Liver (tissue), 9 donors: Measurements from ENCODE around the gene ULK2. TPM values are rescaled to one million over a fixed set of nuclear protein-coding genes. Genes with fewer than 3 reads are reported as not detected.

Experiments used
- DNase-seq: peaks from one replicate; pipeline ENCODE4 v3.0.0-alpha.2; 2017; ENCODE audit warnings: low spot score
- H3K27ac ChIP-seq, 2 donors: one replicate each; pipeline ENCODE4 v1.7.0; 2013; ENCODE audit warnings: inconsistent platforms in 2 of 2, low read length in 2 of 2, control low read depth in 1 of 2, low read depth in 1 of 2, mild to moderate bottlenecking in 1 of 2
- H3K27me3 ChIP-seq, 4 donors: one replicate each; pipeline versions ENCODE4 v1.6.1 to v1.7.0; 2013; ENCODE audit warnings: low read length in 3 of 4, inconsistent platforms in 1 of 4, mild to moderate bottlenecking in 1 of 4, moderate library complexity in 1 of 4; ENCODE audit not compliant: control insufficient read depth in 4 of 4, insufficient read depth in 4 of 4
- H3K36me3 ChIP-seq, 4 donors: one replicate each; pipeline versions ENCODE4 v1.6.1 to v1.7.0; 2013; ENCODE audit warnings: low read length in 3 of 4, mild to moderate bottlenecking in 3 of 4, low read depth in 1 of 4, moderate library complexity in 1 of 4; ENCODE audit not compliant: control insufficient read depth in 4 of 4, insufficient read depth in 3 of 4
- H3K4me1 ChIP-seq, 4 donors: one replicate each; pipeline versions ENCODE4 v1.6.1 to v1.7.0; 2013; ENCODE audit warnings: low read length in 3 of 4, mild to moderate bottlenecking in 3 of 4, moderate library complexity in 1 of 4; ENCODE audit not compliant: control insufficient read depth in 4 of 4, insufficient read depth in 4 of 4
- H3K4me3 ChIP-seq, 3 donors: one replicate each; pipeline versions ENCODE4 v1.6.1 to v1.7.0; 2013; ENCODE audit warnings: low read length in 3 of 3, control low read depth in 1 of 3, low read depth in 1 of 3, mild to moderate bottlenecking in 1 of 3
- H3K9ac ChIP-seq, 2 donors: one replicate each; pipeline ENCODE4 v1.7.0; 2013; ENCODE audit warnings: low read length in 2 of 2, mild to moderate bottlenecking in 2 of 2, moderate library complexity in 2 of 2, control low read depth in 1 of 2, low read depth in 1 of 2
- H3K9me3 ChIP-seq, 4 donors: one replicate each; pipeline versions ENCODE4 v1.6.1 to v1.7.0; 2013; ENCODE audit warnings: low read length in 3 of 4; ENCODE audit not compliant: control insufficient read depth in 4 of 4
- ATF3 ChIP-seq: IDR thresholded peaks from 2 replicates; pipeline ENCODE4 v1.6.1; 2016; ENCODE audit warnings: antibody characterized with exemption
- CTCF ChIP-seq: fragments of 150-350 bp; IDR thresholded peaks from 2 replicates; pipeline ENCODE4 v1.5.1; 2017; ENCODE audit warnings: improper control_type of control experiment, low read depth, low read length; ENCODE audit not compliant: missing input control
- FOXA1 ChIP-seq: IDR thresholded peaks from 2 replicates; pipeline ENCODE4 v1.6.1; 2016; ENCODE audit warnings: antibody characterized with exemption
- FOXA2 ChIP-seq: IDR thresholded peaks from 2 replicates; pipeline ENCODE4 v1.6.1; 2016; ENCODE audit warnings: antibody characterized with exemption
- GABPA ChIP-seq, 2 donors: IDR thresholded peaks in 1 of 2; conservative IDR thresholded peaks in 1 of 2; 2 replicates each; pipeline ENCODE4 v1.6.1; 2016; ENCODE audit warnings: antibody characterized with exemption in 2 of 2, mild to moderate bottlenecking in 1 of 2, moderate library complexity in 1 of 2
- HNF4A ChIP-seq, 2 donors: conservative IDR thresholded peaks; 2 replicates each; pipeline ENCODE4 v1.6.1; 2016; ENCODE audit warnings: antibody characterized with exemption in 2 of 2, mild to moderate bottlenecking in 2 of 2
- JUND ChIP-seq, 2 donors: IDR thresholded peaks; 2 replicates each; pipeline ENCODE4 v1.6.1; 2016; ENCODE audit warnings: antibody characterized with exemption in 2 of 2
- MAX ChIP-seq: IDR thresholded peaks from 2 replicates; pipeline ENCODE4 v1.6.1; 2016; ENCODE audit warnings: antibody characterized with exemption
- NR2F2 ChIP-seq: IDR thresholded peaks from 2 replicates; pipeline ENCODE4 v1.6.1; 2016; ENCODE audit warnings: antibody characterized with exemption
- RAD21 ChIP-seq, 2 donors: IDR thresholded peaks; 2 replicates each; pipeline ENCODE4 v1.6.1; 2016; ENCODE audit warnings: antibody characterized with exemption in 2 of 2, mild to moderate bottlenecking in 2 of 2
- SP1 ChIP-seq: IDR thresholded peaks from 2 replicates; pipeline ENCODE4 v1.6.1; 2018; ENCODE audit warnings: antibody characterized with exemption, mild to moderate bottlenecking
- TAF1 ChIP-seq: conservative IDR thresholded peaks from 2 replicates; pipeline ENCODE4 v1.6.1; 2016; ENCODE audit warnings: antibody characterized with exemption, mild to moderate bottlenecking
- YY1 ChIP-seq: IDR thresholded peaks from 2 replicates; pipeline ENCODE4 v1.6.1; 2016; ENCODE audit warnings: antibody characterized with exemption, mild to moderate bottlenecking
- ZBTB33 ChIP-seq: IDR thresholded peaks from 2 replicates; pipeline ENCODE4 v1.6.1; 2016; ENCODE audit warnings: antibody characterized with exemption
- WGBS: extraction: QIAGEN DNeasy Blood & Tissue Kit; methylation state at CpG from one replicate; pipeline ENCODE4 v1.1.7; 2013; 5-methylcytosine and 5-hydroxymethylcytosine counted together
- polyA plus RNA-seq, 2 donors: library from polyadenylated mRNA; stranded (reverse) in 1 of 2; unstranded in 1 of 2; fragments of 200-250 nt in 1 of 2; fragments of >200 nt in 1 of 2; fragmentation: Nextera tagmentation in 1 of 2; extraction: Ambion mirVana in 1 of 2; gene quantifications; one replicate each; pipeline versions ENCODE4 v1.2.1 to v1.2.3, GENCODE V29; 2013 to 2015
- total RNA-seq, 2 donors: library from RNA; depleted of rRNA; stranded (reverse); fragments of >200 nt; gene quantifications; one replicate each; pipeline ENCODE4 v1.2.3, GENCODE V29; 2014
- donor health status: healthy.
- donor health status: healthy.
- donor health status: healthy.
- donor health status: healthy.
- donor health status: healthy.

The ULK2 gene
- total and polyA plus RNA-seq, 4 donors = 0.89 to 7.9 (median 4.2) TPM

- TF ChIP-seq ATF3 = no peak
- no peak for TF ChIP-seq FOXA1
These were observed 10.1 kb downstream of the ULK2 start (continued) for GRCh38 chr17:19857640-19858039.

GRCh38 chr17:19833914-19834313 lies 33.8 kb downstream of the ULK2 start:
- Histone ChIP-seq H3K27me3 (no peaks in the 10 kb centered on the region), H3K9ac (no peak overlapping the region)

GRCh38 chr17:19830061-19830460 lies 37.7 kb downstream of the ULK2 start:
- H3K9me3 ChIP-seq = no peaks in the 10 kb centered on the region
- H3K4me1 ChIP-seq = no peaks in the 10 kb centered on the region
- H3K36me3 ChIP-seq = peaks cover 0 to under 1% (median 0%) of the 10 kb centered on the region in 4 donors
- no peaks in the 10 kb centered on the region for H3K27me3 ChIP-seq
- no peak for DNase-seq
- WGBS = 98% methylated on average over 2 of the region's 2 CpGs
- no peak overlapping the region for H3K27ac ChIP-seq
- no peak overlapping the region for H3K4me3 ChIP-seq
- H3K9ac ChIP-seq = no peak overlapping the region
- TF ChIP-seq CTCF (no peak), NR2F2 (no peak), FOXA1 (no peak), GABPA (IDR thresholded peaks at IDR 0.05 in 1 of 2, conservative IDR thresholded peaks at IDR 0.05 in 1 of 2) (no peak)

More at GRCh38 chr17:19833914-19834313, 33.8 kb downstream of the ULK2 start:
- TF ChIP-seq SP1 (no peak), FOXA2 (no peak), MAX (no peak), TAF1 (no peak), JUND (IDR thresholded peaks at IDR 0.05) (no peak), ZBTB33 (no peak)
- DNase-seq = no peak
- Histone ChIP-seq H3K36me3 (peaks cover 0 to 3% (median 0%) of the 10 kb centered on the region in 4 donors), H3K4me3 (no peak overlapping the region), H3K9me3 (no peaks in the 10 kb centered on the region), H3K4me1 (no peaks in the 10 kb centered on the region), H3K27ac (no peak overlapping the region)

- no peak overlapping the region for H3K9ac ChIP-seq
- peaks cover 0 to 8% (median 3%) of the 10 kb centered on the region in 4 donors for H3K36me3 ChIP-seq
- TF ChIP-seq YY1 (no peak), HNF4A (conservative IDR thresholded peaks at IDR 0.05) (no peak), RAD21 (IDR thresholded peaks at IDR 0.05) (peak in 1 of 2 donors; percentile 10)
- H3K27me3 ChIP-seq = no peaks in the 10 kb centered on the region
- H3K4me1 ChIP-seq = no peaks in the 10 kb centered on the region
- H3K27ac ChIP-seq = no peak overlapping the region
- DNase-seq = no peak
- no peak overlapping the region for H3K4me3 ChIP-seq
- no peaks in the 10 kb centered on the region for H3K9me3 ChIP-seq
- 90% methylated on average over 3 of the region's 3 CpGs for WGBS
These were observed 55.3 kb downstream of the ULK2 start for GRCh38 chr17:19812407-19812806.
